Measurements from ENCODE around the gene CCSER1. TPM values are rescaled to one million over a fixed set of nuclear protein-coding genes. Genes with fewer than 3 reads are reported as not detected.

CCSER1 gene
- total and polyA plus RNA-seq, 2 experiments from 2014 or later, result not detected

- H2AFZ ChIP-seq, result no peak overlapping the region
- no peak overlapping the region for H3K4me2 ChIP-seq (ENCODE audit: unreplicated experiment)
- no peaks in the 10 kb centered on the region for H3K9me3 ChIP-seq (ENCODE audit: low read depth)
- in situ Hi-C loops (cut with MboI), result no loop called here
- no peaks in the 10 kb centered on the region for H4K20me1 ChIP-seq (ENCODE audit: insufficient read depth)
- H3K9ac ChIP-seq, result no peak overlapping the region
- no peaks in the 10 kb centered on the region for H3K4me1 ChIP-seq (ENCODE audit: insufficient read depth)
- no peak for DNase-seq
- H3K9me2 ChIP-seq (ENCODE audit: insufficient read depth), result no peaks in the 10 kb centered on the region
- no peaks in the 10 kb centered on the region for H3K27me3 ChIP-seq (replicated peaks; ENCODE audit: insufficient read depth)
- H3K36me3 ChIP-seq (ENCODE audit: low read depth), result no peaks in the 10 kb centered on the region
- WGBS, 2 experiments (ENCODE audit: low coverage in 1 of 2, low lambda C conversion rate in 2 of 2, missing lambda C conversion rate in 2 of 2), result 8 to 9% methylated on average over 2 of the region's 2 CpGs
- TF ChIP-seq EZH2 (IDR thresholded peaks at IDR 0.05; ENCODE audit: insufficient read depth, poor library complexity, severe bottlenecking) (no peak), EZH2phosphoT487 (IDR thresholded peaks at IDR 0.05; ENCODE audit: insufficient read depth, low read depth) (no peak)
- H3F3A ChIP-seq (ENCODE audit: insufficient read depth), result no peaks in the 10 kb centered on the region
- no peak overlapping the region for H3K4me3 ChIP-seq
- H3K79me2 ChIP-seq (ENCODE audit: insufficient read depth), result no peaks in the 10 kb centered on the region
- H3K27ac ChIP-seq, result no peak overlapping the region
Observed at GRCh38 chr4:90982813-90983212, 855.6 kb downstream of the CCSER1 start.

- no peak for DNase-seq
- 15 to 23% methylated on average over 2 of the region's 2 CpGs for WGBS, 2 experiments (ENCODE audit: low coverage in 1 of 2, low lambda C conversion rate in 2 of 2, missing lambda C conversion rate in 2 of 2)
- Histone ChIP-seq H2AFZ (no peak overlapping the region), H3K27me3 (replicated peaks; ENCODE audit: insufficient read depth) (no peaks in the 10 kb centered on the region), H3F3A (ENCODE audit: insufficient read depth) (no peaks in the 10 kb centered on the region), H4K20me1 (ENCODE audit: insufficient read depth) (no peaks in the 10 kb centered on the region), H3K79me2 (ENCODE audit: insufficient read depth) (no peaks in the 10 kb centered on the region), H3K9ac (no peak overlapping the region), H3K9me3 (ENCODE audit: low read depth) (no peaks in the 10 kb centered on the region), H3K27ac (no peak overlapping the region), H3K4me1 (ENCODE audit: insufficient read depth) (no peaks in the 10 kb centered on the region), H3K4me2 (ENCODE audit: unreplicated experiment) (no peak overlapping the region), H3K36me3 (ENCODE audit: low read depth) (no peaks in the 10 kb centered on the region), H3K9me2 (ENCODE audit: insufficient read depth) (no peaks in the 10 kb centered on the region), H3K4me3 (no peak overlapping the region)
- in situ Hi-C loops (cut with MboI), result no loop called here
- no peak for TF ChIP-seq EZH2phosphoT487 (IDR thresholded peaks at IDR 0.05; ENCODE audit: insufficient read depth, low read depth)
Observed at GRCh38 chr4:90990284-90990683, 863.1 kb downstream of the CCSER1 start.

GRCh38 chr4:90992213-90992612 lies 865.0 kb downstream of the CCSER1 start:
- no peak for TF ChIP-seq EZH2 (IDR thresholded peaks at IDR 0.05; ENCODE audit: insufficient read depth, poor library complexity, severe bottlenecking)
- TF ChIP-seq EZH2phosphoT487 (IDR thresholded peaks at IDR 0.05; ENCODE audit: insufficient read depth, low read depth), result no peak
- Histone ChIP-seq H3K27me3 (replicated peaks; ENCODE audit: insufficient read depth) (no peaks in the 10 kb centered on the region), H3K9ac (no peak overlapping the region), H3K9me2 (ENCODE audit: insufficient read depth) (no peaks in the 10 kb centered on the region), H3K36me3 (ENCODE audit: low read depth) (no peaks in the 10 kb centered on the region), H3K9me3 (ENCODE audit: low read depth) (no peaks in the 10 kb centered on the region), H4K20me1 (ENCODE audit: insufficient read depth) (no peaks in the 10 kb centered on the region), H3K4me3 (no peak overlapping the region), H3K4me2 (ENCODE audit: unreplicated experiment) (no peak overlapping the region), H3K4me1 (ENCODE audit: insufficient read depth) (no peaks in the 10 kb centered on the region), H3K27ac (no peak overlapping the region), H3F3A (ENCODE audit: insufficient read depth) (no peaks in the 10 kb centered on the region), H2AFZ (no peak overlapping the region), H3K79me2 (ENCODE audit: insufficient read depth) (no peaks in the 10 kb centered on the region)
- WGBS, 2 experiments (ENCODE audit: low coverage in 1 of 2, low lambda C conversion rate in 2 of 2, missing lambda C conversion rate in 2 of 2), result 10 to 18% methylated on average over 2 of the region's 2 CpGs
- in situ Hi-C loops (cut with MboI), result no loop called here
- no peak for DNase-seq

DNA sequence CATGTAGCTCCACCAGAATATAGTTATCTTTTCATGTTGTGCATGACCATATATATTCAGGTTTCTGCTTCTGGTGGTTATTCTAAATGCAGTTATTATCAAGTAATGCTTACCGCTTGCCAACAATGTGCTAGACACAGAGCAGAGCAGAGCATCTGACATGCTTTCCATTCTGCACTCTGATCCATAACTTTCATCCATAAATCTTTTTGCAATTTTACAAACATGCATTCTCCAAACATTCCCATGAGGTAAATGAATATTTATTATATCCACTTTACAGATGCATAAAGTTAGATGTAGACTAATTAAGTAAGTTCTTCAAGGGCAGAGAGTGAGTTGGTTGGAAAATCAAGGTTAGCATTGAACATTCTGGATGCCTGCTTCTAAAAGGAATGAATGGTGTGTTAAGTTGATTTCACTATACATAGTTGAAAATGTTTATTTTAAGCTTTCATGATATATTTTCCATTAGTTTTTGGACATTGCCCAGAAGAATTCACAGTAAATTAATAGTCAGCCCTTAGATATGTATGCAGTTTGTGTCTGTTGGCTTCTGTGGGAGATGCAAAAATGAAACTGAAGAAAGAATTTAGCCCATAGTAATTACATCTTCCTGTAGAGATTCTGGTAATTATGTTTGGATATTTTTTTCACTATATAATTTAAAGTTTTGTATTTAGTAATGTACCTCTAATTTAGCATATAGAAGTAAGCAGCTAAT lies 867.8 kb downstream of the CCSER1 start:
- in situ Hi-C loops (cut with MboI), result no loop called here
- Histone ChIP-seq H3K4me2 (ENCODE audit: unreplicated experiment) (no peak overlapping the region), H2AFZ (no peak overlapping the region), H3K27me3 (replicated peaks; ENCODE audit: insufficient read depth) (no peaks in the 10 kb centered on the region), H3K9me2 (ENCODE audit: insufficient read depth) (no peaks in the 10 kb centered on the region), H4K20me1 (ENCODE audit: insufficient read depth) (no peaks in the 10 kb centered on the region), H3K9ac (no peak overlapping the region), H3K27ac (no peak overlapping the region), H3K4me3 (no peak overlapping the region), H3K36me3 (ENCODE audit: low read depth) (no peaks in the 10 kb centered on the region), H3K4me1 (ENCODE audit: insufficient read depth) (no peaks in the 10 kb centered on the region), H3F3A (ENCODE audit: insufficient read depth) (no peaks in the 10 kb centered on the region), H3K9me3 (ENCODE audit: low read depth) (no peaks in the 10 kb centered on the region), H3K79me2 (ENCODE audit: insufficient read depth) (no peaks in the 10 kb centered on the region)
- no peak for DNase-seq
- 3 to 7% methylated on average over 1 of the region's 1 CpG for WGBS, 2 experiments (ENCODE audit: low coverage in 1 of 2, low lambda C conversion rate in 2 of 2, missing lambda C conversion rate in 2 of 2)
- TF ChIP-seq EZH2phosphoT487 (IDR thresholded peaks at IDR 0.05; ENCODE audit: insufficient read depth, low read depth), result no peak
- TF ChIP-seq EZH2 (IDR thresholded peaks at IDR 0.05; ENCODE audit: insufficient read depth, poor library complexity, severe bottlenecking), result no peak

All from GM23248 (cell line).